GM18519 (cell line): Measurements from ENCODE around the gene RBBP8NL.

Experiments
- ATAC-seq: cut with Tn5 transposase; IDR thresholded peaks from one replicate; pipeline ENCODE4 v1.9.1; 2021; ENCODE audit warnings: mild to moderate bottlenecking, moderate library complexity; ENCODE audit not compliant: unreplicated experiment, low FRiP score

Gene RBBP8NL, protein sequence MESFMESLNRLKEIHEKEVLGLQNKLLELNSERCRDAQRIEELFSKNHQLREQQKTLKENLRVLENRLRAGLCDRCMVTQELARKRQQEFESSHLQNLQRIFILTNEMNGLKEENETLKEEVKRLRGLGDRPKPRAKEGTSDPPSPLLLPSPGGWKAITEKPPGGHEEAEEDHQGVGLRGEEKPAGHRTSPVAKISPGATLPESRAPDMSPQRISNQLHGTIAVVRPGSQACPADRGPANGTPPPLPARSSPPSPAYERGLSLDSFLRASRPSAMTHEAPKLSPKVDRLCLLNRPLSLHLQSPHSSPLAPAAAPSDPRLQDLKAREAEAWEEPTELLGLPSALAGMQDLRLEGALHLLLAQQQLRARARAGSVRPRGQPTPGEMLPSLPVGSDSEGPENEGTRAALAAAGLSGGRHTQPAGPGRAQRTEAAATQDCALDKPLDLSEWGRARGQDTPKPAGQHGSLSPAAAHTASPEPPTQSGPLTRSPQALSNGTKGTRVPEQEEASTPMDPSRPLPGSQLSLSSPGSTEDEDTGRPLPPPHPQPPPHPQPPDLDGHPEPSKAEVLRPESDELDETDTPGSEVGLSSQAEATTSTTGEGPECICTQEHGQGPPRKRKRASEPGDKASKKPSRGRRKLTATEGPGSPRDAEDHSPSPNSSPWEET

DNA sequence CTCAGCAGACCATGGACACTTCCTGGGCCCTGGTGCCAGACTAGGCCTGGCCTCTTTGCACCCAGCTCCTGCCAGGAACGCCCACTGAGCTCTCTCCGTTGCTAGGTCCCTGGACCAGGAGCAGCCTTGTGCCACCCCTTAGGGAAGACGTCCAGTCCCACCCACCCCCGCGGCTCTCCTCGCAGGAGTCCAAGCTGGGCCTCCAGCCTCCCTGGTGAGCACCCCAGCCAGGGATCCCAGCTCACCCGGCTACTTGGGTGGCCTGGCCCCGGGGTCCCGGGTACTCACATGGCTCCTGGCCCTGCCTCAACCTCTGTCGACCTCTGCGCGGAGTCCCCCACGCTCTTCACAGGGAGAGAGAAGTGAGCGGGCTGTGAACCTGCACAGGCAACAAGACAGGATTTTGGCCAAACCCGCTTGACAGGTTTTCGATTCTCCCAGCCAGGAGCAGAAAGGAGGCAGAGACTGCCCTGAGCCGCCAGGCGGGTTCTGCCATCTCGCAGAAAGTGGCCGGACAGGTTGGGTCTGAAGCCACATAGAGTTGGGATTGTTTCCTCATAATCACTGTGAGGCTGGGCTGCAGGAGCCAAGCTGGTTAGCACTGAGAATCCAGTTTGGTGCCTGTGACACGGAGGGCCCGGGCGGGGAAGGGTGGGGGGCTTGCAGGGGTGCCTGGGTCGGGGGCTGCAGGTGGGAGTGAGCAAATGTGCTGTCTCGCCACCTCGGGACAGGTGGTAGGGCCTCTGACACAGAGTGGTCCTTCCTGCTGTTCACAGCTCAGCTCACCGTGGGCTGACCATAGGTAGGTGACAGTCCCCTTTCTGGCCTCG is at the start of gene RBBP8NL:
Gene RBBP8NL, minus strand, starts transcription at position 368 of the 830 bp plus-strand sequence. CDS start 7,892 bp downstream, outside the sequence.
- ATAC-seq = no peak

DNA sequence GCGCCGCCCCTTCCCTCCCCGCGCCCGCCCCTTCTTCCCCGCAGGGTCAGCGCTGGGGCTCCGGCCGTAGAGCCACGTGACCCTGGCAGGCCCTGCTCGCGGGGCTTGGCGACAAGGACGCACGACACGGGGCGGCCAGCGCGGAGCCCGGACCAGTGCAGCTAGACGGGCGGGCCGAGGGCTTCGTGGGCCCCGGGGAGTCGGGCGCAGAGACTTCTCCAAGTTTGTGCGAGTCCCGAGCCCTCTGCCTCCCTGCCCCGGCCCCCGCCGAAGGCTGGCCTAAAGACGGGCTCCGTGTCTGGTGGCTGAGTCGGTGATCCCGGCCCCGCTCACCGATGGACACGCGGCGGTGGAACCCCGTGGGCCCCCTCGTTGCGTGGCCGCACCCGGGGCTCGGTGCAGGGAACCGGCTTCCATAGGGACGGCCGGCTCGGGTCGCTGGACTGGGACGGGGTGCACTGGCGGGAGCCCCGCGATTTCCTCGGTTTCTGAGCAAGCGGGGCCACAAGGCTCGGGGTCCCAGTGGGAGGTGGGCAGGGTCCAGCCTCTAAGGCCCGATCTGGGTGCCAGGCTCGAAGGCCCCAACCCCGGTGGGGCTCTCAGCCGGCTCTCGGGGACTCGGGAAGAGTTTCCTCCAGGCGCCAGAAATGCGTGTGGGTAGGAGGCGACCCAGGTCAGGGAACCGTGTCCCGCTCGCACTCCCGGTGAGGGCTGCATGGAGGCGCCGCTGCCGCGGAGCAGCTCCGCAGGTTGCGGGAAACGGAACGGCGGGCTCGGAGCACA is 48.9 kb upstream of the RBBP8NL start:
- no peak for ATAC-seq

DNA sequence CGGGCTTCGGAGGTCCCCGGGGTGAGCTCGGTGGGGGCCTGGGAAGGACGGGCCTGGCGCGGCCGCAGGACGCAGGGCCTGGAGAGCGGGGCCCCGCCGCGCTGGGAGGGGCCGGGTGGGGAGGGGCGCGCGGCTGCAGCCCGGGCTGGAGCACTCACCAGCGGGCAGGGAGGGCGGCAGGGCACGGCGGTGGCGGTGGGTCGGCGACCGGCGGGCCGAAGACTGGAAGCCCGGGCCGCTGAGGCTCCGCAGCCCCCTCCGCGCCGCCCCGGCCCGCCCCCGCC is 48.4 kb upstream of the RBBP8NL start, which contains the start of gene GATA5:
Gene GATA5, minus strand, starts transcription at position 224 of the 284 bp plus-strand sequence. CDS start 474 bp downstream, outside the sequence.
- ATAC-seq = no peak

- no peak for ATAC-seq
Observed at GRCh38 chr20:62475027-62475771, 47.9 kb upstream of the RBBP8NL start.

DNA sequence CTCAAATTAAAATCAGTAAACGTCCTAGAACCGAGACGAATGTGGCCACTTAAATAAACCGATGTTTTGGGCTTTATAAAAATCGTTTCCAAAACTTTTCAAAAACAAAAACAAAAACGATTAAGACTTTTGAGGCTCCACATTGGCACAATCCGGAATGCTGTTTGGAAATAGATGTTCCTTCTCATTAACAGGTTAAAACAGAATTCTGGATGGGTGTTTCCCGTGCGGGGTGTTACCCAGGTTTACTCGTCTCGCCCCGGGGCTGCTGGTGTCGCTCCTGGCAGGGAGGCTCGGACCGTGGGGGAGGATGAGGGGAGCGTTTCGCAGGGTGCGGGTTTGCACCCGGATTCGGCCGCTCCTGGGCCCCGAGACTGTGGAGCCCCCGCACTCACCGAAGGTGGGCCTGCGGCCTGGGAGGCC is 47.3 kb upstream of the RBBP8NL start:
- no peak for ATAC-seq

DNA sequence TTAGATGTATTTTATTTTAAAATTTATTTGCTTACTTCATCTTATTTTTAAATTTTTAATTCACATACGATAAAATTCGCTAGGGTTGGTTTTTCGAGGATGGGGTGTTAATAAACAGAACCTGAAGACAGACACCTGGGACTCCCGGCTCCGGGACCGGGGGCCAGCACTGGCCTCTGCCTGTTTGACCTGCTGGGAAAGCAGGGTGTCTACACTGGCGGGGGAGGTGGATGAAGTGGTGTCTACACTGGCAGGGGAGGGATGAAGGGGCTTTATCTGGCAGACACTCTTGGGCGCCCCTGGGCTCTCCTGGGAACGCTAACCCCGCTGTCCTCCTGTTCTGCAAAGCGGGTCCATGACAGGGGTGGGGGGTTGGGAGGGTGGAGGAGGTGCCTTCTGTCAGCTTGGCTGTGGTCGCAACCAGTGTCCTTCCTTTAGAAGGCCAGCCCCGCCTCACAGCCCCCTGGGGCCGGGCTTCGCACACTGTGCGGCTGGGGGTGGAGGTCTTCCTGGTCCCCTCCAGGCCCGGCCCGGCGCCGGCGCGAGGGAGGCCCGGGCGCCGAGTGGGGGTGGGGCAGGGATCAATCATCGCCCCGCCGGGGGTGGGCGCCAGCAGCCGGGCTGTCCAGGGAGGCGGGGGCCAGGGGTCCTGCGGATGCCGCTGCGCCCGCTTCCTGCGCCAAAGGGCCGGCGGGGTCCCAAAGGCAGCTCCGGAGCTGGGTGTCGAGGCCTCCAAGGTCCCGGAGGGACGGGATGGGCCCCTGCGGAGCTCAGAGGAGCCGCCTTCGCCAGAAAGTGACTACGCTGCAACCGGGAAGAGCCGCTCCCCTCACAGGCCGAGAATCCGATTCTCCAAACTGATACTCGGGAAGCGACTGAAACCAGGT is 46.6 kb upstream of the RBBP8NL start:
- ATAC-seq = no peak

- no peak for ATAC-seq
Observed at GRCh38 chr20:62472941-62473585, 45.7 kb upstream of the RBBP8NL start.

- no peak for ATAC-seq
Observed at GRCh38 chr20:62472138-62472940, 45.0 kb upstream of the RBBP8NL start.

DNA sequence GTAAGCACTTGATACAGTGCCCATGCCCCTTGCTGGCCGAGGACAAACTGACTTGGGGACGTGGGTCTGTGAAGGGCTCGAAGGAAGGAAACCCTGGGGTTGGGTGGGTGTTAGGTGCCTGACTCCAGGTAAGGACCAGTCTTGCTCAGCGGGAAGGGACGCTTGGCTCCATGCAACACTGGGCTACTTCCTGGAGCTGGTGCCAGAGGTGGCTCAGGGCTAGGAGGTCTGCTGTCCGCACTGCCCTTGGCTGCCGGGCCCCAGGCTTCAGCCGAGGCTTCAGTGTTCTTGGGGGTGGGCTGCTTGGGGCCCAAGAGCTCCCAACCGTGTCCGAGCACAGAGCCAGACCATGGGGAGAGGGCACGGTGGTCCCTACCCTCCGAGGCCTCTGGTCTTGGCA is 43.1 kb upstream of the RBBP8NL start:
- ATAC-seq = no peak

DNA sequence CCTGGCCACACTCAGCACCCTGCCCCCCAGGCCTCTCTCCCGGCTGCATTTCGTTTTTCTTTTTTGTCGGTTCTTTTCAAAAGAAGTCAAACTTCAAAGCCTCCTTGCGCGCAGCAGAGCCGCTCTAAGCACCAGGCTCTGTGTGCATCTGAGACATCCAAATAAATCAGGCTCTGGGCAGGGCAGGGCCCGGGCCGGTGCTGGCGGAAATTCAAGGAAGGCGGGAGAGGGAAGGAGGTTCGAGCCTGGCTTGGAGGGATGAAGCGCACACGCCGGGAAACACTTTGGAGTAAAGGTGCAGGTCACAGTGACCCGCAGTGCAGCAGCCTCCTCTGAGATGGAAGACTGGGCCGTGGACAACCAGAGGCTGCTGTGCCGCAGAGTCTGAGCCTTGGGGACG is 42.7 kb upstream of the RBBP8NL start:
- no peak for ATAC-seq

GRCh38 chr20:62469352-62469751 is 42.0 kb upstream of the RBBP8NL start:
- no peak for ATAC-seq

DNA sequence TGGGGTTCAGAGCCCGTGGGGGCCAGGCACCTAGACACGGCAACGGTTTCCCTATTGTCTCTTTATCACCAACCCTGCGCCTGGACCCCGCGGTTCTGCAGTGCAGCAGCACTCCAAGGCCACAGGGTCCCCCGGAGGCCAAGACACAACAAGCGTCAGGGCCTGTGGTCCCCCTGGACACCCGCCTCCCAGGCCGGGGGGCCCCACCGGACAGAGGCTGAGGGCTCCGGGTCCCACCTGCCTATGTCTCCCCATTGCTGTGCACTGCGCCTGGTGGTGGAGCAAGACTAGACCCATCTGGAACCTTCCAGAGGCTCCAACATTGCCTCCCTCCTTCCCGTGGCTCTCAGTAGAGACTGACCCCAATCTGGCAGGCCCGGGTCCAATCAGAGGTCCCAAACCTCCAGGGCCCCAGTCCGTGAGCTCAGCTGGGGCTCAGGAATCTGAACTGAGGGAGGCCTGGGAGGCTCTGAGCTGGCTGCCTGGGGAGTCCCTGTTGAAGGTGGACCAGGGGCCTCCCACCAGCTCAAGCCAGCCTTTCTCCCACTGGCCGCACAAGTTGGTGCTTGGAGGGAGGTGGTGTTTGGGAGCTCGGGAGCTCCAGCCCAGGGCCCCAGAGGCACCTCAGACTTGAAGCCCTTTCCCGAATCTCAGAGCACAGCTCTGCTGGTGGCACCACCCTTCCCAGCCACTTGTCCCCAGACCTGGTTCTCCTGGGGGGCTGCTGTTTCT is 39.6 kb upstream of the RBBP8NL start:
- ATAC-seq = no peak

- ATAC-seq = no peak
Observed at GRCh38 chr20:62466072-62466760, 38.9 kb upstream of the RBBP8NL start.

- no peak for ATAC-seq
Observed at GRCh38 chr20:62464990-62465389, 37.7 kb upstream of the RBBP8NL start.

GRCh38 chr20:62464425-62464770 is 37.1 kb upstream of the RBBP8NL start:
- ATAC-seq = no peak
